Natural killer cell (primary cell): ENCODE results near the gene CNOT1. TPM values are rescaled to one million over a fixed set of nuclear protein-coding genes. Genes with fewer than 3 reads are reported as not detected.

Experiments used
- ATAC-seq, 3 donors: fragments of 150-1000 bp in 2 of 3; fragments of 200-7000 bp in 1 of 3; cut with Tn5 transposase; 1 replicate in 1 of 3; 2 replicates in 2 of 3; pipeline ENCODE4 v1.10.0; 2021; ENCODE audit warnings: mild to moderate bottlenecking in 2 of 3, moderate library complexity in 2 of 3
- DNase-seq, 2 donors: peaks; one replicate each; pipeline versions ENCODE4 v3.0.0 to v3.0.0-alpha.2; 2013 to 2021; ENCODE audit warnings: mixed read lengths in 1 of 2
- H3K27ac ChIP-seq: one replicate; pipeline ENCODE4 v1.5.1; 2013; ENCODE audit warnings: mild to moderate bottlenecking, low read length
- H3K27me3 ChIP-seq: one replicate; pipeline ENCODE4 v1.6.1; 2013; ENCODE audit warnings: low read length; ENCODE audit not compliant: control insufficient read depth, insufficient read depth
- H3K36me3 ChIP-seq: one replicate; pipeline ENCODE4 v1.6.1; 2013; ENCODE audit warnings: low read length; ENCODE audit not compliant: control insufficient read depth, insufficient read depth
- H3K4me1 ChIP-seq: one replicate; pipeline ENCODE4 v1.6.1; 2013; ENCODE audit warnings: low read length; ENCODE audit not compliant: control insufficient read depth, insufficient read depth
- H3K4me3 ChIP-seq: one replicate; pipeline ENCODE4 v1.5.1; 2013; ENCODE audit warnings: low read length
- H3K9me3 ChIP-seq: one replicate; pipeline ENCODE4 v1.6.1; 2013; ENCODE audit warnings: low read length; ENCODE audit not compliant: control insufficient read depth, insufficient read depth
- H3K27ac Mint-ChIP-seq, 2 donors: one replicate each; pipeline ENCODE4 v1.8.0; 2022; ENCODE audit warnings: mild to moderate bottlenecking in 2 of 2, mixed read lengths in 2 of 2, moderate library complexity in 1 of 2
- H3K27me3 Mint-ChIP-seq, 2 donors: one replicate each; pipeline ENCODE4 v1.8.0; 2022; ENCODE audit warnings: low read depth in 2 of 2, mixed read lengths in 2 of 2
- H3K36me3 Mint-ChIP-seq: one replicate; pipeline ENCODE4 v1.8.0; 2022; ENCODE audit warnings: mixed read lengths
- H3K4me1 Mint-ChIP-seq, 2 donors: one replicate each; pipeline ENCODE4 v1.8.0; 2022; ENCODE audit warnings: mixed read lengths in 2 of 2
- H3K4me3 Mint-ChIP-seq: one replicate; pipeline ENCODE4 v1.8.0; 2022; ENCODE audit warnings: mild to moderate bottlenecking, moderate library complexity, mixed read lengths
- H3K9me3 Mint-ChIP-seq, 2 donors: one replicate each; pipeline ENCODE4 v1.8.0; 2022; ENCODE audit warnings: mixed read lengths in 2 of 2
- CTCF ChIP-seq: fragments of 200-600 bp; IDR thresholded peaks from one replicate; pipeline ENCODE4 v1.8.0; 2022; ENCODE audit warnings: antibody characterized with exemption
- WGBS: methylation state at CpG from one replicate; pipeline ENCODE4 v1.1.7; 2013; ENCODE audit warnings: missing lambda C conversion rate; ENCODE audit not compliant: insufficient coverage; 5-methylcytosine and 5-hydroxymethylcytosine counted together
- intact Hi-C: fragments of 100-400 bp; cut with micrococcal nuclease; formaldehyde crosslinking; loops from one replicate; pipeline ENCODE4 v1.14.2; 2022
- total RNA-seq, 4 donors: library from RNA; stranded (reverse); fragments of 120-200 nt in 1 of 4; gene quantifications; one replicate each; pipeline versions ENCODE4 v1.2.3 to v1.2.4, GENCODE V29; 2013 to 2022

The CNOT1 gene
- total RNA-seq, 3 donors from 2014 or later (not counting 1 experiment from before 2014, with no cell fraction given) = 242 to 275 (median 249) TPM

GRCh38 chr16:58655215-58655596 is 25.6 kb upstream of the CNOT1 start:
- no peaks in the 10 kb centered on the region for H3K4me1 Mint-ChIP-seq
- peaks cover 3 to 8% of the 10 kb centered on the region in 2 donors for H3K27me3 Mint-ChIP-seq
- no peaks in the 10 kb centered on the region for H3K9me3 Mint-ChIP-seq
- no peak overlapping the region for H3K4me3 Mint-ChIP-seq
- Histone ChIP-seq H3K27ac (no peak overlapping the region), H3K4me1 (no peaks in the 10 kb centered on the region), H3K27me3 (no peaks in the 10 kb centered on the region), H3K4me3 (no peak overlapping the region), H3K9me3 (no peaks in the 10 kb centered on the region), H3K36me3 (no peaks in the 10 kb centered on the region)
- WGBS = 96% methylated on average over 8 of the region's 8 CpGs
- H3K36me3 Mint-ChIP-seq = no peaks in the 10 kb centered on the region
- TF ChIP-seq CTCF = no peak
- no peak overlapping the region for H3K27ac Mint-ChIP-seq
- DNase-seq (no peak), ATAC-seq (no peak)
- intact Hi-C loops = no loop called here

- no peaks in the 10 kb centered on the region for H3K36me3 Mint-ChIP-seq
- H3K4me3 Mint-ChIP-seq = no peak overlapping the region
- Histone ChIP-seq H3K36me3 (no peaks in the 10 kb centered on the region), H3K4me3 (no peak overlapping the region), H3K27me3 (no peaks in the 10 kb centered on the region), H3K4me1 (no peaks in the 10 kb centered on the region), H3K27ac (no peak overlapping the region), H3K9me3 (no peaks in the 10 kb centered on the region)
- no peak overlapping the region for H3K27ac Mint-ChIP-seq
- DNase-seq (no peak), ATAC-seq (no peak)
- no peak for TF ChIP-seq CTCF
- intact Hi-C loops = no loop called here
- no peaks in the 10 kb centered on the region for H3K4me1 Mint-ChIP-seq
- H3K27me3 Mint-ChIP-seq = peaks cover 3 to 8% of the 10 kb centered on the region in 2 donors
- H3K9me3 Mint-ChIP-seq = no peaks in the 10 kb centered on the region
- 86% methylated on average over 6 of the region's 7 CpGs for WGBS
These were observed 25.1 kb upstream of the CNOT1 start for GRCh38 chr16:58654560-58655214.

GRCh38 chr16:58652741-58653140 is 23.1 kb upstream of the CNOT1 start:
- Histone ChIP-seq H3K27ac (no peak overlapping the region), H3K4me1 (no peaks in the 10 kb centered on the region), H3K27me3 (no peaks in the 10 kb centered on the region), H3K36me3 (no peaks in the 10 kb centered on the region), H3K9me3 (no peaks in the 10 kb centered on the region), H3K4me3 (no peak overlapping the region)
- WGBS = 64% methylated on average over 3 of the region's 3 CpGs
- ATAC-seq = no peak
- Mint-ChIP-seq H3K4me3 (no peak overlapping the region), H3K4me1 (no peaks in the 10 kb centered on the region), H3K27ac (no peak overlapping the region), H3K36me3 (no peaks in the 10 kb centered on the region), H3K27me3 (peaks cover 3 to 8% of the 10 kb centered on the region in 2 donors), H3K9me3 (no peaks in the 10 kb centered on the region)
- TF ChIP-seq CTCF = no peak
- no peak for DNase-seq
- intact Hi-C loops = no loop called here

- Mint-ChIP-seq H3K9me3 (no peaks in the 10 kb centered on the region), H3K27ac (no peak overlapping the region), H3K27me3 (peaks cover 3 to 8% of the 10 kb centered on the region in 2 donors), H3K36me3 (no peaks in the 10 kb centered on the region), H3K4me3 (no peak overlapping the region), H3K4me1 (no peaks in the 10 kb centered on the region)
- no peak for DNase-seq
- ATAC-seq = no peak
- Histone ChIP-seq H3K4me1 (no peaks in the 10 kb centered on the region), H3K27ac (no peak overlapping the region), H3K4me3 (no peak overlapping the region), H3K27me3 (no peaks in the 10 kb centered on the region), H3K9me3 (no peaks in the 10 kb centered on the region), H3K36me3 (no peaks in the 10 kb centered on the region)
- 70% methylated on average over 3 of the region's 3 CpGs for WGBS
- TF ChIP-seq CTCF = no peak
- intact Hi-C loops = no loop called here
These were observed 22.3 kb upstream of the CNOT1 start for GRCh38 chr16:58651965-58652348.
